ENCODE measurements around the gene SYT3. TPM values are rescaled to one million over a fixed set of nuclear protein-coding genes. Genes with fewer than 3 reads are reported as not detected.

The SYT3 gene
- total and polyA plus RNA-seq, 2 of the 8 experiments (the other 6 are each of a cell fraction or from before 2014, with no cell fraction given), result 6.7 to 17.3 TPM

- peak in 1 of 2 experiments; percentile 65 for DNase-seq (ENCODE audit: low read depth in 1 of 2, low spot score in 2 of 2)
- FAIRE-seq, result no peak
- H3K27ac ChIP-seq (ENCODE audit: low read depth, low read length), result no peak overlapping the region
- POLR2A ChIA-PET (ENCODE audit: partially characterized antibody), result interaction anchor here (0.6 to 1.6 kb wide), 5 partner anchors 11 to 365 kb away, joined by 3 read pairs; no protein-coding TSS in a partner anchor
- peaks cover 27 to 40% (median 35%) of the 10 kb centered on the region in 4 experiments for H3K27me3 ChIP-seq (replicated peaks in 1 of 4; ENCODE audit: control insufficient read depth in 3 of 4, extremely low read depth in 1 of 4, insufficient read depth in 3 of 4, low read length in 3 of 4)
- no peak overlapping the region for H3K4ac ChIP-seq (replicated peaks; ENCODE audit: insufficient read length, low read depth, low read length)
- no peaks in the 10 kb centered on the region for H3K79me1 ChIP-seq (ENCODE audit: low read depth, low read length)
- H4K5ac ChIP-seq (ENCODE audit: insufficient read length, low read depth, low read length), result no peak overlapping the region
- H3K79me2 ChIP-seq (ENCODE audit: control insufficient read depth in 1 of 2, insufficient read depth in 2 of 2, low read length in 2 of 2), result no peaks in the 10 kb centered on the region
- no peak overlapping the region for H4K91ac ChIP-seq (replicated peaks; ENCODE audit: insufficient read length, low read length)
- peaks cover 1% of the 10 kb centered on the region; the same call in 1 of the 2 replicates for H3K23me2 ChIP-seq (ENCODE audit: low read depth, low read length)
- H2BK120ac ChIP-seq (replicated peaks; ENCODE audit: low read depth, low read length), result no peak overlapping the region
- TF ChIP-seq HDAC2 (IDR thresholded peaks at IDR 0.05; ENCODE audit: borderline replicate concordance in 1 of 2, low read depth in 2 of 2, low read length in 2 of 2), result no peak
- no peak for TF ChIP-seq TBP (IDR thresholded peaks at IDR 0.05; ENCODE audit: low read depth, low read length)
- no peak for TF ChIP-seq CBX5 (IDR thresholded peaks at IDR 0.05; ENCODE audit: low read depth, low read length)
- TF ChIP-seq TAF7 (optimal IDR thresholded peaks at IDR 0.05; ENCODE audit: borderline replicate concordance, low read depth, low read length), result no peak
- TF ChIP-seq CTBP2 (IDR thresholded peaks at IDR 0.05; ENCODE audit: borderline replicate concordance, insufficient read depth, insufficient read length, low read length), result no peak
- TF ChIP-seq SP4 (IDR thresholded peaks at IDR 0.05; ENCODE audit: low read length), result no peak
- H3K9me3 ChIP-seq (ENCODE audit: insufficient read depth in 2 of 2, low read depth in 1 of 2, low read length in 1 of 2), result 0 out of 4 replicates have a peak, but pooled peaks cover 0 to 5% of the 10 kb centered on the region in 2 experiments
- H3K14ac ChIP-seq (ENCODE audit: insufficient read length), result no peak overlapping the region
- peak overlapping the region; percentile 51; the same call in 1 of the 2 replicates for H4K8ac ChIP-seq (ENCODE audit: extremely low read depth, insufficient read depth, low read length)
- H3K56ac ChIP-seq (replicated peaks; ENCODE audit: insufficient read length, low read depth, low read length), result no peak overlapping the region
- peaks cover 0 to 9% of the 10 kb centered on the region in 2 experiments for H4K20me1 ChIP-seq (replicated peaks in 1 of 2; ENCODE audit: control insufficient read depth in 1 of 2, insufficient read depth in 2 of 2, low read length in 2 of 2)
- H3K23ac ChIP-seq (ENCODE audit: insufficient read length), result no peak overlapping the region
- H3K4me2 ChIP-seq (ENCODE audit: insufficient read depth in 1 of 2, low read depth in 2 of 2, low read length in 2 of 2), result peak overlapping the region; percentile 40 to 49; a peak in 2 of 4 replicates
- H3K9ac ChIP-seq (replicated peaks in 1 of 4; ENCODE audit: extremely low read depth in 1 of 4, low read depth in 3 of 4, low read length in 3 of 4), result no peak overlapping the region
- CTCF ChIA-PET (ENCODE audit: partially characterized antibody), result interaction anchor here (1.1 to 2.0 kb wide), 5 partner anchors 9 to 180 kb away, joined by 3 to 7 read pairs (median 5); no protein-coding TSS in a partner anchor
- H3K4me1 ChIP-seq (replicated peaks in 1 of 4; ENCODE audit: control insufficient read depth in 3 of 4, insufficient read depth in 4 of 4, low read length in 3 of 4), result peaks cover 0 to 5% (median 3%) of the 10 kb centered on the region in 4 experiments; a peak in 5 of 7 replicates
- H2BK15ac ChIP-seq (ENCODE audit: low read length), result no peak overlapping the region
- H3K36me3 ChIP-seq (ENCODE audit: control insufficient read depth in 2 of 4, insufficient read depth in 4 of 4, low read length in 3 of 4), result no peaks in the 10 kb centered on the region; a peak in 1 of 8 replicates
- no peak overlapping the region for H2BK12ac ChIP-seq (ENCODE audit: low read depth, low read length)
- H2AFZ ChIP-seq (ENCODE audit: low read length), result no peak overlapping the region
- H3K4me3 ChIP-seq (ENCODE audit: extremely low read depth in 1 of 4, insufficient read depth in 2 of 4, low read depth in 3 of 4, low read length in 4 of 4), result no peak overlapping the region
- WGBS, 2 experiments (ENCODE audit: extremely low coverage in 1 of 2, insufficient coverage in 1 of 2, insufficient read length in 1 of 2, insufficient replicate concordance in 2 of 2, low coverage in 1 of 2, low lambda C conversion rate in 2 of 2, missing lambda C conversion rate in 1 of 2), result 80% methylated on average over 18 of the region's 47 CpGs; no CpG with 5 or more reads in 1 of the 2 experiments
- no peak overlapping the region for H2BK5ac ChIP-seq (ENCODE audit: low read depth, low read length)
- H2AK5ac ChIP-seq (ENCODE audit: low read depth, low read length), result no peak overlapping the region
- H3K18ac ChIP-seq (ENCODE audit: extremely low read depth, low read length), result no peak overlapping the region
- no peak overlapping the region for H2BK20ac ChIP-seq (ENCODE audit: low read length)
These were observed 26.9 kb upstream of the SYT3 start for GRCh38 chr19:50666346-50667176.

Data from H1 (cell line).